ENCODE measurements around the gene TSPAN18. TPM values are rescaled to one million over a fixed set of nuclear protein-coding genes. Genes with fewer than 3 reads are reported as not detected.

Gene TSPAN18
- total and polyA plus RNA-seq, 2 of the 8 experiments (the other 6 are each of a cell fraction or from before 2014, with no cell fraction given), result 5.2 to 10.2 TPM

DNA sequence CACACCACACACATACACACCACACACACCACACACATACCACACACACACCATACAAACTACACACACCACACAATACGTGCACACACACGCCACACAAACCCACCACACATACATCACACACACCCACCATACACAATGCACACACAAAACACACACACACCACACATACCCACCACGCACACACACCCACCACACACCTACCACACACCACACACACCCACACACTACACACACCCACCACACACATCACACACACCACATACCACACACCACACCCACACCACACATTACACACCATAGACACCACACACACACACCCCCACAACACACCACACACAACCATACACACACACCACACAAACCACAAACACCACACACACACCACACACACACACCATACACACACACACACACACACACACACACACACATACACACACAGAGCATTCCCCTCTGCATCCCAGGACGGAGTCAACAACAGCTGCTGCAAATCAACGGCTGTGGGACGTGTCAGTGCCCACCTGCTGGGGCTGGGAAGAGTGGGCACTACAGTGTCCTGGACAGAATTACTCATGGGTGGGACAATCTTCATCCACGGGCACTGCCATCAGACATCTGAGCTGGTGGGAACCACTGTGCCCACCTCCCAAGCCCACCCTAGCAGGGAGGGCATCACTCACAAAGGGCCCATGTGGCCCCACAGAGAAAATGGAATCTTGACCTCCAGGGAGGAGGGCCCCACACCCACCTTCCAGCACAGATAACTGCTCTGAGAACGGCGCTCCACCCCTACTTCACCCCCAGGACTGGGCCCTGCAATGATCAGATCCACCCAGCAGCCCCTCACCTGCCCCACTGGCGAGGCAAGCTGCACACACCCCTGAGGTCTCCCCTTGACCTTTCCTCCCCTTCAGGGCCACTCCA lies 215.5 kb downstream of the TSPAN18 start:
- peak overlapping the region; percentile 33 for H2BK120ac ChIP-seq (replicated peaks; ENCODE audit: low read depth, low read length)
- H3K79me2 ChIP-seq (ENCODE audit: control insufficient read depth in 1 of 2, insufficient read depth in 2 of 2, low read length in 2 of 2), result peaks cover 0 to 19% of the 10 kb centered on the region in 2 experiments; a peak in 3 of 4 replicates
- peaks cover 4 to 49% (median 38%) of the 10 kb centered on the region in 4 experiments for H3K4me1 ChIP-seq (replicated peaks in 1 of 4; ENCODE audit: control insufficient read depth in 3 of 4, insufficient read depth in 4 of 4, low read length in 3 of 4)
- H3K27ac ChIP-seq (ENCODE audit: low read depth, low read length), result no peak overlapping the region
- POLR2A ChIA-PET (ENCODE audit: partially characterized antibody), result interaction anchor here (1.3 to 2.4 kb wide), 2 partner anchors 10 to 13 kb away, joined by 4 to 8 read pairs; no protein-coding TSS in a partner anchor
- peak overlapping the region; percentile 95 for H2BK20ac ChIP-seq (ENCODE audit: low read length)
- peak overlapping the region; percentile 25; the same call in 1 of the 2 replicates for H3K18ac ChIP-seq (ENCODE audit: extremely low read depth, low read length)
- H3K79me1 ChIP-seq (ENCODE audit: low read depth, low read length), result peaks cover 13% of the 10 kb centered on the region
- H3K36me3 ChIP-seq (ENCODE audit: control insufficient read depth in 2 of 4, insufficient read depth in 4 of 4, low read length in 3 of 4), result peaks cover 0 to 18% (median 2%) of the 10 kb centered on the region in 4 experiments; a peak in 4 of 8 replicates
- H2AFZ ChIP-seq (ENCODE audit: low read length), result no peak overlapping the region
- no peak for FAIRE-seq
- 88% methylated on average over 10 of the region's 10 CpGs; no CpG with 5 or more reads in 1 of the 2 experiments for WGBS, 2 experiments (ENCODE audit: extremely low coverage in 1 of 2, insufficient coverage in 1 of 2, insufficient read length in 1 of 2, insufficient replicate concordance in 2 of 2, low coverage in 1 of 2, low lambda C conversion rate in 2 of 2, missing lambda C conversion rate in 1 of 2)
- no peak for DNase-seq (ENCODE audit: low read depth in 1 of 2, low spot score in 2 of 2)
- no peaks in the 10 kb centered on the region for H3K9me3 ChIP-seq (ENCODE audit: insufficient read depth in 2 of 2, low read depth in 1 of 2, low read length in 1 of 2)
- peak overlapping the region; percentile 73 for H3K23ac ChIP-seq (ENCODE audit: insufficient read length)
- peak overlapping the region; percentile 57 for H2BK5ac ChIP-seq (ENCODE audit: low read depth, low read length)
- no peak overlapping the region for H3K4me2 ChIP-seq (ENCODE audit: insufficient read depth in 1 of 2, low read depth in 2 of 2, low read length in 2 of 2)
- H2AK5ac ChIP-seq (ENCODE audit: low read depth, low read length), result peak overlapping the region; percentile 98
- H4K91ac ChIP-seq (replicated peaks; ENCODE audit: insufficient read length, low read length), result peak overlapping the region; percentile 87
- H3K27me3 ChIP-seq (replicated peaks in 1 of 4; ENCODE audit: control insufficient read depth in 3 of 4, extremely low read depth in 1 of 4, insufficient read depth in 3 of 4, low read length in 3 of 4), result no peaks in the 10 kb centered on the region
- H3K56ac ChIP-seq (replicated peaks; ENCODE audit: insufficient read length, low read depth, low read length), result peak overlapping the region; percentile 99
- H4K8ac ChIP-seq (ENCODE audit: extremely low read depth, insufficient read depth, low read length), result peak overlapping the region; percentile 62
- H2BK12ac ChIP-seq (ENCODE audit: low read depth, low read length), result peak overlapping the region; percentile 89
- peaks cover 6% of the 10 kb centered on the region; the same call in 1 of the 2 replicates for H3K23me2 ChIP-seq (ENCODE audit: low read depth, low read length)
- H3K9ac ChIP-seq (replicated peaks in 1 of 4; ENCODE audit: extremely low read depth in 1 of 4, low read depth in 3 of 4, low read length in 3 of 4), result no peak overlapping the region
- peaks cover 2 to 10% of the 10 kb centered on the region in 2 experiments for H4K20me1 ChIP-seq (replicated peaks in 1 of 2; ENCODE audit: control insufficient read depth in 1 of 2, insufficient read depth in 2 of 2, low read length in 2 of 2)
- CTCF ChIA-PET (ENCODE audit: partially characterized antibody), result interaction anchor here (0.6 to 24.5 kb wide), 8 partner anchors 8 to 265 kb away, joined by 3 to 1347 read pairs (median 88); no protein-coding TSS in a partner anchor
- peak overlapping the region; percentile 75 for H3K4ac ChIP-seq (replicated peaks; ENCODE audit: insufficient read length, low read depth, low read length)
- no peak overlapping the region for H3K4me3 ChIP-seq (ENCODE audit: extremely low read depth in 1 of 4, insufficient read depth in 2 of 4, low read depth in 3 of 4, low read length in 4 of 4)
- peak overlapping the region; percentile 13 for H4K5ac ChIP-seq (ENCODE audit: insufficient read length, low read depth, low read length)
- peak overlapping the region; percentile 98 for H2BK15ac ChIP-seq (ENCODE audit: low read length)
- H3K14ac ChIP-seq (ENCODE audit: insufficient read length), result no peak overlapping the region
- TF ChIP-seq BACH1 (IDR thresholded peaks at IDR 0.05; ENCODE audit: low read length) (no peak), TEAD4 (IDR thresholded peaks at IDR 0.05; ENCODE audit: low read depth, low read length) (no peak), SAP30 (IDR thresholded peaks at IDR 0.05; ENCODE audit: insufficient read depth, insufficient replicate concordance, low read length) (no peak), GTF2F1 (IDR thresholded peaks at IDR 0.05; ENCODE audit: borderline replicate concordance, low read depth, low read length) (no peak), KDM5A (IDR thresholded peaks at IDR 0.05; ENCODE audit: low read length) (no peak), RAD21 (IDR thresholded peaks at IDR 0.05 in 1 of 2, conservative IDR thresholded peaks at IDR 0.05 in 1 of 2; ENCODE audit: low read depth in 2 of 2, low read length in 2 of 2) (no peak)
- TF ChIP-seq, protein P1, sequence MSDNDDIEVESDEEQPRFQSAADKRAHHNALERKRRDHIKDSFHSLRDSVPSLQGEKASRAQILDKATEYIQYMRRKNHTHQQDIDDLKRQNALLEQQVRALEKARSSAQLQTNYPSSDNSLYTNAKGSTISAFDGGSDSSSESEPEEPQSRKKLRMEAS (IDR thresholded peaks at IDR 0.05), result no peak
